ENCODE measurements around the gene SRMS.
A peak's percentile ranks its signal among the peaks of the same experiment; 100 is the strongest.

SRMS gene

GRCh38 chr20:63539092-63539430 lies 8.5 kb downstream of the SRMS start:
- Mint-ChIP-seq H3K27me3 (no peaks in the 10 kb centered on the region), H3K4me1 (ENCODE audit: low read depth in 2 of 2) (peaks cover 13 to 15% of the 10 kb centered on the region in 2 donors), H3K27ac (peak overlapping the region; percentile 59 to 73), H3K9me3 (no peaks in the 10 kb centered on the region), H3K4me3 (peak overlapping the region in 1 of 2 donors; percentile 12), H3K36me3 (ENCODE audit: insufficient read depth) (no peaks in the 10 kb centered on the region)
- DNase-seq (no peak), ATAC-seq (replicated peaks) (no peak)

- peaks cover 13 to 15% of the 10 kb centered on the region in 2 donors for H3K4me1 Mint-ChIP-seq (ENCODE audit: low read depth in 2 of 2)
- no peaks in the 10 kb centered on the region for H3K9me3 Mint-ChIP-seq
- ATAC-seq (replicated peaks) (peak; percentile 20), DNase-seq (peak; percentile 39 to 45 (median 42))
- no peaks in the 10 kb centered on the region for H3K36me3 Mint-ChIP-seq (ENCODE audit: insufficient read depth)
- H3K27me3 Mint-ChIP-seq: no peaks in the 10 kb centered on the region
- peak overlapping the region; percentile 69 to 75 for H3K4me3 Mint-ChIP-seq
- H3K27ac Mint-ChIP-seq: peak overlapping the region; percentile 79 to 82
Measured at GRCh38 chr20:63538204-63539091, 9.1 kb downstream of the SRMS start.

GRCh38 chr20:63537525-63538203 lies 9.9 kb downstream of the SRMS start:
- ATAC-seq (replicated peaks): peak; percentile 88
- Mint-ChIP-seq H3K36me3 (ENCODE audit: insufficient read depth) (no peaks in the 10 kb centered on the region), H3K4me3 (peak overlapping the region; percentile 69 to 75)

GRCh38 chr20:63536997-63537524 lies 10.5 kb downstream of the SRMS start, which contains the start of gene PTK6:
Gene PTK6, minus strand, starts transcription at chr20:63537376. Its CDS starts 62 bp downstream, at chr20:63537314.
- ATAC-seq (replicated peaks) (peak; percentile 0), DNase-seq (no peak)
- Mint-ChIP-seq H3K4me1 (ENCODE audit: low read depth in 2 of 2) (peaks cover 13 to 15% of the 10 kb centered on the region in 2 donors), H3K36me3 (ENCODE audit: insufficient read depth) (no peaks in the 10 kb centered on the region), H3K4me3 (peak within 1 kb of the TSS; percentile 69 to 75), H3K9me3 (no peaks in the 10 kb centered on the region), H3K27me3 (no peaks in the 10 kb centered on the region), H3K27ac (peak within 1 kb of the TSS; percentile 79 to 82)

More at GRCh38 chr20:63537525-63538203, 9.9 kb downstream of the SRMS start:
- DNase-seq: peak; percentile 93 to 94 (median 93)
- Mint-ChIP-seq H3K27ac (peak overlapping the region; percentile 79 to 82), H3K27me3 (no peaks in the 10 kb centered on the region), H3K4me1 (ENCODE audit: low read depth in 2 of 2) (peaks cover 13 to 15% of the 10 kb centered on the region in 2 donors), H3K9me3 (no peaks in the 10 kb centered on the region)

- H3K36me3 Mint-ChIP-seq (ENCODE audit: insufficient read depth): no peaks in the 10 kb centered on the region
- no peaks in the 10 kb centered on the region for H3K27me3 Mint-ChIP-seq
- DNase-seq (no peak), ATAC-seq (replicated peaks) (no peak)
- no peaks in the 10 kb centered on the region for H3K9me3 Mint-ChIP-seq
- H3K4me3 Mint-ChIP-seq: peak overlapping the region in 1 of 2 donors; percentile 69
- no peak overlapping the region for H3K27ac Mint-ChIP-seq
- H3K4me1 Mint-ChIP-seq (ENCODE audit: low read depth in 2 of 2): peaks cover 13 to 15% of the 10 kb centered on the region in 2 donors
Measured at GRCh38 chr20:63536241-63536977, 11.1 kb downstream of the SRMS start.

- H3K9me3 Mint-ChIP-seq: no peaks in the 10 kb centered on the region
- no peaks in the 10 kb centered on the region for H3K36me3 Mint-ChIP-seq (ENCODE audit: insufficient read depth)
- H3K4me3 Mint-ChIP-seq: no peak overlapping the region
- no peaks in the 10 kb centered on the region for H3K27me3 Mint-ChIP-seq
- peaks cover 13 to 15% of the 10 kb centered on the region in 2 donors for H3K4me1 Mint-ChIP-seq (ENCODE audit: low read depth in 2 of 2)
- ATAC-seq (replicated peaks) (no peak), DNase-seq (no peak)
- H3K27ac Mint-ChIP-seq: no peak overlapping the region
Measured at GRCh38 chr20:63534831-63535651, 12.5 kb downstream of the SRMS start.

- peaks cover 13 to 15% of the 10 kb centered on the region in 2 donors for H3K4me1 Mint-ChIP-seq (ENCODE audit: low read depth in 2 of 2)
- ATAC-seq (replicated peaks): no peak
- no peaks in the 10 kb centered on the region for H3K27me3 Mint-ChIP-seq
- H3K27ac Mint-ChIP-seq: no peak overlapping the region
- H3K9me3 Mint-ChIP-seq: no peaks in the 10 kb centered on the region
- no peaks in the 10 kb centered on the region for H3K36me3 Mint-ChIP-seq (ENCODE audit: insufficient read depth)
- no peak overlapping the region for H3K4me3 Mint-ChIP-seq
- no peak for DNase-seq
Measured at GRCh38 chr20:63534427-63534830, 13.1 kb downstream of the SRMS start.

GRCh38 chr20:63533871-63534393 lies 13.6 kb downstream of the SRMS start:
- DNase-seq (no peak), ATAC-seq (replicated peaks) (no peak)
- H3K36me3 Mint-ChIP-seq (ENCODE audit: insufficient read depth): no peaks in the 10 kb centered on the region
- H3K4me1 Mint-ChIP-seq (ENCODE audit: low read depth in 2 of 2): peaks cover 10 to 15% of the 10 kb centered on the region in 2 donors
- no peak overlapping the region for H3K27ac Mint-ChIP-seq
- H3K9me3 Mint-ChIP-seq: no peaks in the 10 kb centered on the region
- no peak overlapping the region for H3K4me3 Mint-ChIP-seq
- no peaks in the 10 kb centered on the region for H3K27me3 Mint-ChIP-seq

- no peaks in the 10 kb centered on the region for H3K36me3 Mint-ChIP-seq (ENCODE audit: insufficient read depth)
- H3K27ac Mint-ChIP-seq: peak overlapping the region in 1 of 2 donors; percentile 32
- H3K4me3 Mint-ChIP-seq: no peak overlapping the region
- H3K27me3 Mint-ChIP-seq: no peaks in the 10 kb centered on the region
- no peak for ATAC-seq (replicated peaks)
- H3K4me1 Mint-ChIP-seq (ENCODE audit: low read depth in 2 of 2): peaks cover 10 to 19% of the 10 kb centered on the region in 2 donors
- H3K9me3 Mint-ChIP-seq: no peaks in the 10 kb centered on the region
- no peak for DNase-seq
Measured at GRCh38 chr20:63533388-63533787, 14.2 kb downstream of the SRMS start.

- Mint-ChIP-seq H3K4me1 (ENCODE audit: low read depth in 2 of 2) (peaks cover 7 to 10% of the 10 kb centered on the region in 2 donors), H3K9me3 (no peaks in the 10 kb centered on the region), H3K27ac (peak overlapping the region in 1 of 2 donors; percentile 32), H3K36me3 (ENCODE audit: insufficient read depth) (no peaks in the 10 kb centered on the region), H3K4me3 (no peak overlapping the region), H3K27me3 (no peaks in the 10 kb centered on the region)
- ATAC-seq (replicated peaks) (no peak), DNase-seq (no peak)
Measured at GRCh38 chr20:63532449-63532971, 15.0 kb downstream of the SRMS start.

- H3K36me3 Mint-ChIP-seq (ENCODE audit: insufficient read depth): no peaks in the 10 kb centered on the region
- H3K9me3 Mint-ChIP-seq: no peaks in the 10 kb centered on the region
- no peak overlapping the region for H3K27ac Mint-ChIP-seq
- H3K4me1 Mint-ChIP-seq (ENCODE audit: low read depth in 2 of 2): peaks cover 3 to 6% of the 10 kb centered on the region in 2 donors
- ATAC-seq (replicated peaks) (no peak), DNase-seq (no peak)
- H3K27me3 Mint-ChIP-seq: no peaks in the 10 kb centered on the region
- H3K4me3 Mint-ChIP-seq: no peak overlapping the region
Measured at GRCh38 chr20:63531686-63532448, 15.7 kb downstream of the SRMS start.

Measured in effector memory CD8-positive, alpha-beta T cell (primary cell).